Measurements from ENCODE around the gene ERCC6.

ERCC6 gene

GRCh38 chr10:49558190-49558589 lies 19.3 kb upstream of the ERCC6 start:
- Histone ChIP-seq H3K27me3 (ENCODE audit: low read depth, low read length) (no peaks in the 10 kb centered on the region), H3K27ac (ENCODE audit: low read length) (no peak overlapping the region), H3K9ac (ENCODE audit: low read length) (no peak overlapping the region), H3K4me3 (ENCODE audit: low read length) (no peak overlapping the region), H2AFZ (ENCODE audit: low read depth, low read length) (no peak overlapping the region), H3K4me2 (ENCODE audit: low read length) (no peak overlapping the region), H3K4me1 (ENCODE audit: low read length) (peaks cover 11% of the 10 kb centered on the region), H3K36me3 (replicated peaks; ENCODE audit: low read depth, low read length) (no peaks in the 10 kb centered on the region), H4K20me1 (ENCODE audit: insufficient read depth, low read length) (no peaks in the 10 kb centered on the region), H3K9me3 (ENCODE audit: insufficient read depth, low read length) (no peaks in the 10 kb centered on the region), H3K79me2 (ENCODE audit: low read length) (no peaks in the 10 kb centered on the region)
- TF ChIP-seq CTCF (IDR thresholded peaks at IDR 0.05; ENCODE audit: low read depth, low read length): no peak
- no peak for TF ChIP-seq EZH2phosphoT487 (IDR thresholded peaks at IDR 0.05; ENCODE audit: low read depth)

- no peak for TF ChIP-seq CTCF (IDR thresholded peaks at IDR 0.05; ENCODE audit: low read depth, low read length)
- TF ChIP-seq EZH2phosphoT487 (IDR thresholded peaks at IDR 0.05; ENCODE audit: low read depth): no peak
- Histone ChIP-seq H3K27ac (ENCODE audit: low read length) (no peak overlapping the region), H3K4me3 (ENCODE audit: low read length) (no peak overlapping the region)
Observed at GRCh38 chr10:49557681-49558080, 18.8 kb upstream of the ERCC6 start.

GRCh38 chr10:49556723-49557122 lies 17.8 kb upstream of the ERCC6 start:
- Histone ChIP-seq H3K4me3 (ENCODE audit: low read length) (no peak overlapping the region), H3K79me2 (ENCODE audit: low read length) (no peaks in the 10 kb centered on the region), H3K27ac (ENCODE audit: low read length) (no peak overlapping the region), H3K9ac (ENCODE audit: low read length) (no peak overlapping the region), H3K36me3 (replicated peaks; ENCODE audit: low read depth, low read length) (no peaks in the 10 kb centered on the region), H3K4me2 (ENCODE audit: low read length) (peak overlapping the region; percentile 23), H4K20me1 (ENCODE audit: insufficient read depth, low read length) (no peaks in the 10 kb centered on the region), H3K4me1 (ENCODE audit: low read length) (peaks cover 11% of the 10 kb centered on the region), H3K27me3 (ENCODE audit: low read depth, low read length) (no peaks in the 10 kb centered on the region), H2AFZ (ENCODE audit: low read depth, low read length) (no peak overlapping the region), H3K9me3 (ENCODE audit: insufficient read depth, low read length) (no peaks in the 10 kb centered on the region)
- TF ChIP-seq CTCF (IDR thresholded peaks at IDR 0.05; ENCODE audit: low read depth, low read length) (no peak), EZH2phosphoT487 (IDR thresholded peaks at IDR 0.05; ENCODE audit: low read depth) (no peak)

More at GRCh38 chr10:49557681-49558080, 18.8 kb upstream of the ERCC6 start:
- H3K9ac ChIP-seq (ENCODE audit: low read length): no peak overlapping the region
- H3K4me1 ChIP-seq (ENCODE audit: low read length): peaks cover 11% of the 10 kb centered on the region
- H2AFZ ChIP-seq (ENCODE audit: low read depth, low read length): no peak overlapping the region
- no peaks in the 10 kb centered on the region for H3K36me3 ChIP-seq (replicated peaks; ENCODE audit: low read depth, low read length)
- H3K9me3 ChIP-seq (ENCODE audit: insufficient read depth, low read length): no peaks in the 10 kb centered on the region
- H3K27me3 ChIP-seq (ENCODE audit: low read depth, low read length): no peaks in the 10 kb centered on the region
- no peaks in the 10 kb centered on the region for H3K79me2 ChIP-seq (ENCODE audit: low read length)
- H3K4me2 ChIP-seq (ENCODE audit: low read length): no peak overlapping the region
- H4K20me1 ChIP-seq (ENCODE audit: insufficient read depth, low read length): no peaks in the 10 kb centered on the region

- TF ChIP-seq CTCF (IDR thresholded peaks at IDR 0.05; ENCODE audit: low read depth, low read length): no peak
- TF ChIP-seq EZH2phosphoT487 (IDR thresholded peaks at IDR 0.05; ENCODE audit: low read depth): no peak
- H3K27me3 ChIP-seq (ENCODE audit: low read depth, low read length): no peaks in the 10 kb centered on the region
- peaks cover 10% of the 10 kb centered on the region for H3K4me1 ChIP-seq (ENCODE audit: low read length)
- H2AFZ ChIP-seq (ENCODE audit: low read depth, low read length): no peak overlapping the region
- H4K20me1 ChIP-seq (ENCODE audit: insufficient read depth, low read length): no peaks in the 10 kb centered on the region
- no peak overlapping the region for H3K4me2 ChIP-seq (ENCODE audit: low read length)
- H3K4me3 ChIP-seq (ENCODE audit: low read length): no peak overlapping the region
- H3K9me3 ChIP-seq (ENCODE audit: insufficient read depth, low read length): no peaks in the 10 kb centered on the region
- no peaks in the 10 kb centered on the region for H3K36me3 ChIP-seq (replicated peaks; ENCODE audit: low read depth, low read length)
- no peaks in the 10 kb centered on the region for H3K79me2 ChIP-seq (ENCODE audit: low read length)
- no peak overlapping the region for H3K27ac ChIP-seq (ENCODE audit: low read length)
- H3K9ac ChIP-seq (ENCODE audit: low read length): no peak overlapping the region
Observed at GRCh38 chr10:49552277-49552676, 13.4 kb upstream of the ERCC6 start.

All from OCI-LY3 (cell line).